ENCODE measurements around the gene MYO7A.

DNA sequence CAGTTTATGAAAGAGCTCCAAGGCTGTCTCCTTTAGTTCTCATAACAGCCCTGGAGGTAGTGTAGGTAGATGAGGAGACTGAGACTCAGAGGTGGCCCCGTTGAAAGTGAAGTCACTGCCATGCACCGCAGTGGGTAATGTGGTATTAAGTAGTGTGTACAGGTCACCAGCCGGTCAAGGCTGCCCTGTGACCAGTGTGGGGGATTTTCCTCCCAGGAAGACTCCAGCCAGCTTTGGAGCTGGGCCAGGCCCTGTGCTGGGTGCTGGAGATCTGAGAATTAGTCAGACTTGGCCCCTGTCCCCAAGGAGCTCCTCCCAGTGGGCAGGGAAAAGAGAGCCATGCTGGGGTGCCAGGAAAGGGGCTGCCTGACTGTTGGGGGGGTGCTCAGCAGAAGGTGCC, 20.1 kb upstream of the MYO7A start:
- TF ChIP-seq CTCF (IDR thresholded peaks at IDR 0.05) (no peak), ZFX (IDR thresholded peaks at IDR 0.05; ENCODE audit: borderline replicate concordance) (no peak)
